ENCODE measurements around the gene PRR12. TPM values are rescaled to one million over a fixed set of nuclear protein-coding genes. Genes with fewer than 3 reads are reported as not detected.

The PRR12 gene
- polyA plus RNA-seq, 3 donors, result 17.0 to 30.2 (median 28.6) TPM

DNA sequence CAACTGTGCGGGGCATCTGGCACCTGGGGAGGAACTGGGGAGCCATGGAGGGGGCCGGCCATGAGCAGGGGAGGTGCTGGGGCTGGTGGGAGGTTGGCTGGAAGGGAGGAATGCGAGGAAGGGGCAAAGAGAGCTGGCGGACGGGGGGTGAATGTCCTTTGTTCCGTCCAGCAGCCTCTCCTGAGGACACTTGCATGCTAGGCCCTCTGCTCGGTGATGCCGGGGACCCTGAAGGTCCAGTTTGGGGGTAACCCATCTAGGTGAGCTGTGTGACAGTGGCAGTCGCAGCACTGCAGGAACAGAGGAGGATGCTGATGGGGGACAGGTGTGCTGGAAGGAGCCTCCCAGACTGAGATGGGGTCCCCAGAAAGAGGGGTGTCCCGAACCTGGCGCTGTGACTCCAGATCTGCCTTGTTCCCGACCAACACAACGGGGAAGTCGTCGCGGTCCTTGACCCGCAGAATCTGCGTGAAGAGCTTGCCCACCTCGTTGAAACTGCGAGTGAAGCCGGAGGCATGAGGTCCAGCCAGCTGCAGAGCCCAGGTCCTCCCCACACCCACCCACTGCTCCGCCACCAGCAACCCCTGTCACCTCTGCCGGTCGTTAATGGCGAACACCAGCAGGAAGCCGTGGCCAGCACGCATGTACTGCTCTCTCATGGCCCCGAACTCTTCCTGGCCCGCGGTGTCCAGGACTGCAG lies 45.4 kb downstream of the PRR12 start:
- DNase-seq (ENCODE audit: extremely low read depth in 1 of 11, low read depth in 9 of 11, low spot score in 4 of 11), result no peak

DNA sequence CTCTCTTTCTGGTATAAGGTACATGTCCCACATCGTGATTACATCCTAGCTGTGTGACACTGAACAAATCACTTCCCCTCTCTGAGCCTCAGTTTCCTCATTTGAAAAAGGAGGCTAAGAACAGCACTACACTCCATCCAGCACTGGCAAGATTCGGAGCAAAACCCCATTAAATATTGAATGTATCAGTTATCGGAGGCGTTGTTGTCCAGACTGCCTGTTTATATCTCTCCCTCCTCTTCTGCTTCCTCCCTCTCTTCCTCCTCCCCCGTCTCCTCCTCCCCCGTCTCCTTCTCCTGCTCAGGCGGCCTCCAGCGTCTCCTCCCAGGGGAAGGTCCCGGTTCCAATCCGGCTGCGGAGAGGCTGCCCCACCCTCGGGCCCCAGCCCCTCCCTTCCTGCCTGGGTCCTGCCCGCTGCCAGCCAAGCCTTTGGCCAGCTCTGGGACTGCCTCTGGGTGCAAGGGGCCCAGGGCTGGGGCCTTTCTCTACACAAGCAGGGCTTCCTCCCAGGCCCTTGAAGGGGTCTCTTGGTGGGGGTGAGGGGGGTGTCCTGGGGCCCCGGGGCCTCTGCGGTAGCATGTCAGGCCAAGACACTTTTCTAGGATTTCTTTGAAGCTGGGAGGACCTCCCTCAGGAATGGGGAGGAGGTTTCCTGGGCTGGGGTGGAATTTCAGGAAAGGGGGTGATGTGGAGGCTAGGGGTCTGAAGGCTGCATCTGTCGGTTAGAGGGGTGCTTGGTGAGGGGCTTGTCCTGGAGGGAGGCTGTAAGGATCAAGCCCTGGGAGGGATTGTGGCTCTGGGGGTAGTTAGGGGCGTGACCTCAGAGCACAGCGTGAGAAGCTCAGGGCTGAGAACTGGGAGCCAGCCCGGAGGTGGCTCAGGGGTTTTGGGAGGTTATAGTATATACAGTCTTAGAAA lies 47.1 kb downstream of the PRR12 start:
- peak in 2 of 11 donors; percentile 41 to 49 for DNase-seq (ENCODE audit: extremely low read depth in 1 of 11, low read depth in 9 of 11, low spot score in 4 of 11)

DNA sequence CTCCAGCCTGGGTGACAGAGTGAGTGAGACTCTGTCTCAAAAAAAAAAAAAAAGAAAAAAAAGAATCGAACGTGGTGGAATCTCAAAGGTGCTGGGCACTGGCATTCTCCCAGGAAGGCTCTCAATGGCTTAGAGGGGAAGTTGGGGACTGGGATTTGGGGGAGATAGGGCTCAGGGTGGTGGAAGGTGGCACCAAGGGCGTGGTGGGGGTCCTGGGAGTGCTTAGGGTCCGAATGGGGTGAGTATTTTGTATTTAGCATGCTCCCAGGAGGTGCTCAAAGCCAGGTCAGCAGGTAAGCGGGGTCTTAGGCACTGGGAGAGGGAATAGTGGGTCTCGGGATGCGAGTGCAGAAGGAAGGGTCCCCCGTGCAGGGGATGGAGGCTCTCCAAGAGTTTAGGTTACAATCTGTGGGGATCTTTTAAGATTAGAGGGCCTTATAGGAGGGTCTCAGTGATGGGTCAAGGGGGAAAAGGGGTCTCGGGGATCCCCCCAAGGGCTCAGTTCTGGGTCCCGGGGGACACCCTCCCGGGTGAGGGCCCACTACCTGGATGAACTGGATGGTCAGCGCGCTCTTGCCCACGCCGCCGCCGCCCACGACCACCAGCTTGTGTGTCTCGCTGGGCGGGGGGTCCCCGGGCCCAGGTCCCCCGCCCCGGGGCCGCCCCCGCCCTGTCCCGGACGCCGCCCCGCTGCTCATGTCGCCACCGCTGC lies 48.6 kb downstream of the PRR12 start:
- no peak for DNase-seq (ENCODE audit: extremely low read depth in 1 of 11, low read depth in 9 of 11, low spot score in 4 of 11)

DNA sequence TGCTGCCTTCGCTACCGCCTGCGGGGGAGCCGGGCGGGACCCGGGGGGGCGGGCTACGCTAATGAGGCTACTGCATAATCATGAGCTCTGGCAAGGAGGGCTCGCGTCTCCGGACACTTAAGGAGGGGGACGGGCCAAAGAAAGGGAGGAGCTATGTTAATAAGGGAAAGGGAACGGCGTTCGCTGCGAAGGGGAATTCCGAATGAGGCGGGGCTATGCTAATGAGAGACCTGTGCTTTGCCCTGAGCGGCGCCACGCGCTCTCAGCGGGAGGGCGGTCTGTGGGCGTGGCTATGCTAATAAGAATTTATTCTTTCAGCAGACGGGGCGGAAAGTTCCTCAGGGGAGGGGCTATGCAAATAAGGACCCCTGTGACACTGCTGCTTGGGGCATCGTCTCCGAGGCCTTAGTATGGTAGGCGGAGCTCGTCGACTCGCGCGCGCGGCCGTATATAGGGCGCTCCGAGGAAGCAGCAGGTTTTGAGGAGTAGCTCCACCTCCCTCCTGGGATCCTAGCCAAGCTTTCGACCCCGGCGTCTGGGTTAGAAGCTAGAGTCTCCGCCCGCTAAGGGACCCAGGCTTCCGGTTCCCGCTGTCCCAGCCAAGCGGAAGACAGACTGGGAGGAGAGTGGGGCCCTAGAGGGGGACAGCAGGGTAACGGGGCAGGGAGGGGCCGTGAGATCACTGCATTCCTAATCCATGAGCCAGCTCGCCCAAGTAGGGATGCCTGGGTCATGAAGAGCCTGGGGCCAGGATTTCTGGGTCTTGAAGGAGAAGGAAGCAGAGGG lies 49.3 kb downstream of the PRR12 start, which contains the start of gene RRAS:
TSS of gene RRAS (minus strand) at position 31 of the 786 bp plus-strand sequence. CDS start 45 bp downstream, outside the sequence.
- peak; percentile 98 to 100 (median 100) for DNase-seq (ENCODE audit: extremely low read depth in 1 of 11, low read depth in 9 of 11, low spot score in 4 of 11)

DNA sequence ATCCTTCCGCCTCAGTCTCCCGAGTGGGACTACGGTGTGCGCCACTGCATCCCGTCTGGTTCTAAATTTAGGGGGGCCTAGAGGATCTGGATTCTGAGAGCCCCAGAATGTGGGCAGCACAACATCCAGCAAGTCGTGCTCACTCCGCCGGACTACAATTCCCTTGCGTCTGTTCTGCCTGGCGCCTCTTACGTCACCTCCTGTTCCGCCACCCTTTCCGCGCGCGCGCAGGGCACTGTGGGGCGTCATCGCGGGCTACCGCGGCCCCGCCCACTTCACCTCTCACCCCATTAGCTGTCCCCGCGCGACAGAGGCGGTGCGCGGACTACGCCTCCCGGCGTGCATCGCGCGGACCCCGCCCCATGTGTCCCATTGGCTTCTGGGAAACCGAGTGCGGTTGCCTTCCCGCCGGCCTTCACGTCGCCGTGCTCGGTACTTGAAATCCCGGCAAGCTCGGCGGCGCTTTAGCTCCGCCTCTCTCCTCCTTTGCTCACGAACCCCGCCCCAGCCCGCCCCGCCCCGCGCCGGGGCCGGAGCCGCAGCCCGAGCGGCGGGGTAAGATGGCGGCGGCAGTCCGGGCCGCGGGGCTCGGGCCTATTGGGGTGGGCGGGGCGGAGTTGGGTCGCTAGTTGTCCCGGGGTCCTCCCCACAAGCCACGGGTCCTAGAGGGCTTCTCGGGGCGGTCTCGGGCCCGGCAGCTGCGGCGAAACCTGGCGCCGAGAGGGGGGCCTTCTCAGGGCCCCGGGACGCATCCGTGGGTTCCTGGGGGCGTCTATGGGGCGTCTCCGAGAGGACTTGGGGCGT lies 50.9 kb downstream of the PRR12 start, which contains the start of gene SCAF1:
TSS of gene SCAF1 (plus strand) at position 522 of the 804 bp plus-strand sequence. CDS start 2,818 bp downstream, outside the sequence.
- DNase-seq (ENCODE audit: extremely low read depth in 1 of 11, low read depth in 9 of 11, low spot score in 4 of 11), result peak; percentile 93 to 99 (median 98)

DNA sequence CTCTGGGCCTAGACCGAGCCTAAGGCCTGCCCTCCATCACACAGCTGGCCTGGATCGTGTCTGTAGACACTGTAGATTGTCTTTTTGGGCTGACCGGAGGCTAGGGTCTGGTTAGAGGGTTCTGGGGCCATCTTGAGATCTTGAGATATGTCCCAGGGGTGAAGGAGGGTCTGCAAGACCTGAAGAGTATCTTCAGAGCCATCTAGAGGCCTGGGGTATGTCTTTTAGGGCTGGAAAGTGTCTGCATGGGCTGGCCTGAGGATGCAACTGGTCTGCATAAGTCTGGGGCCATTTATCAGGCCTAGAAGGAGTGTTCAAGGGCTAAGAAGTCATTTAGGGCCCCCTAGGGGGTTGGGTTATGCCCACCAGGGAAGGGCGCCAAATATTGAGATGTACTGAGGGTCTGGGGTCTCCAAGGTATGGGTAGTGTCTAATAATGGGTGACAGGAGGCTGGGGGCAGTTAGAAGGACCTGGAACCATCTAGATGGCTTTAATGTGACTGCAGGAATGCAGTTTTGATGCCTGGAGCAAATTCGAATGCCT lies 51.6 kb downstream of the PRR12 start:
- no peak for DNase-seq (ENCODE audit: extremely low read depth in 1 of 11, low read depth in 9 of 11, low spot score in 4 of 11)

DNA sequence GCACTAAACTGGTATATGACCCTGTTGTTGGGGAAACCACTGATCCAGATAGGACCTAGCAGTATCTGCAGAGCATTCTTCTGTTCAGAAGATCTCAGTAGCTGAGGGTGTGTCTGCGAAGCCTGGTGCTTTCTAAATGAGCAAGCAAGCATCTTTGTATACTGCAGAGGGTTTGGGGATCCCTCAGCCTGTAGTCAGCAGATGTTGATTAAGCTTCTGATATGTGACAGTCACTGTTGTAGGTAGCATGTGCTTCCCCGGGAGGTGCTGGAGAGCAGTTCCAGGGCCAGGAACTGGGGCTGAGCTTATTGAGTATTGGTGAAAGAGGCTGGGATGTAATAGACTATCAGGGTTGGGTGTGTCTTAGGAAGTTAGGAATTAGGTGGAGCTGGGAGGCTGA lies 52.5 kb downstream of the PRR12 start:
- DNase-seq (ENCODE audit: extremely low read depth in 1 of 11, low read depth in 9 of 11, low spot score in 4 of 11), result no peak

DNA sequence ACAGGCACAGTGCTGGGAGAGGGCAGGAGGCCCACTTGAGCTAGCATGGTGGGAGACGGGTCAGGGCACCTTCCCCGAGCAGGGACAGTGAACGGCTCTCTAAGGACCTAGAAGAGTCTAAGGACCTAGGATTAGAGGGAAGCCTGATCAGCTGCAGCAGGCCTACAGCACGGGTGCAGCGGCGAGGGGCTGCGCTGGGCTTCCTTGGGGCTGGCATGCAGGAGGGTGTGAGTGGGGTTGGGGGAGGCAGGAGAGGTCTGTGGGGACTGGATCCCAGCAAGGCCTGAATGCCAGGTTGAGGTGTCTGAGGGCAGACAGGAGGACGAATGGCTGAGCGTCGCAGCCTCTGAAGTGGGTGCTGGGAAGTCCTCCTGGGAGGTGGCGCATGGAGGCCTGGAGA lies 54.6 kb downstream of the PRR12 start:
- DNase-seq (ENCODE audit: extremely low read depth in 1 of 11, low read depth in 9 of 11, low spot score in 4 of 11), result no peak

DNA sequence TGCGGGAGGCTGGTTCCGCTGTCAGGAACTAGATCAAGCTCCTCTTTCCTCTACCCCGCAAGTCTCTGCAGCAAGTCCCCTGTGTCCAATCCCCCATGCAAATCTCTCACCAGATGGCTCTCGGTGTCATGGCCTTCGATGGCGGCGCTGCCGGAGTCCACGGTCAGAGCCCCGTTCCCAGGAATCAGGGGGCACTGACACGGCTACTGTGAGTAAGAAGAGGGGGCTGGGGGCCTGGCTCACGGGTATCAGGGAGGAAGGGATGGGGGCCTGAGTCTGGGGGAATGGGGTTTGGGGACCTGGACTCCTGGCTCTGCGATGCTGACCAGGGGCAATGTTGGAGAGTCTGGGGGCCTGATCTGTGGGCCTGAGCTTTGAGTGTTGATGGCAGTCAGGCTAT lies 55.0 kb downstream of the PRR12 start:
- DNase-seq (ENCODE audit: extremely low read depth in 1 of 11, low read depth in 9 of 11, low spot score in 4 of 11), result no peak

DNA sequence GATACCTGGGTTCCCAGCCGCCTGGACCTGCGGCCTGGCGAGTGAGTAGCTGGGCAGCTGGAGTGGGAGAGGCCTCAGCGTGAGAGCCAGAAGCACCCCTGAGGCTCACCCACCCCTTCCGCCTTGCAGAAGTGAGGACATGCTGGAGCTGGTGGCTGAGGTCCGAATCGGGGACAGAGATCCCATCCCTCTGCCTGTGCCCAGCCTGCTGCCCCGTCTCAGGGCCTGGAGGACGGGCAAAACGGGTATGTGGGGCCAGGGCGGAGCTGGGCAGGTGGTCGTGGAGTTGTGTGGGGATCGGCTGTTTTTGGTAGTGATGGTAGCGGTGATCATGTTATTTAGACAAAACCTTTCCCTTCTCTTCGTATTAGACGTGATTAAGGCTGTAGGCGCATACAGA lies 55.6 kb downstream of the PRR12 start:
- DNase-seq (ENCODE audit: extremely low read depth in 1 of 11, low read depth in 9 of 11, low spot score in 4 of 11), result no peak

DNA sequence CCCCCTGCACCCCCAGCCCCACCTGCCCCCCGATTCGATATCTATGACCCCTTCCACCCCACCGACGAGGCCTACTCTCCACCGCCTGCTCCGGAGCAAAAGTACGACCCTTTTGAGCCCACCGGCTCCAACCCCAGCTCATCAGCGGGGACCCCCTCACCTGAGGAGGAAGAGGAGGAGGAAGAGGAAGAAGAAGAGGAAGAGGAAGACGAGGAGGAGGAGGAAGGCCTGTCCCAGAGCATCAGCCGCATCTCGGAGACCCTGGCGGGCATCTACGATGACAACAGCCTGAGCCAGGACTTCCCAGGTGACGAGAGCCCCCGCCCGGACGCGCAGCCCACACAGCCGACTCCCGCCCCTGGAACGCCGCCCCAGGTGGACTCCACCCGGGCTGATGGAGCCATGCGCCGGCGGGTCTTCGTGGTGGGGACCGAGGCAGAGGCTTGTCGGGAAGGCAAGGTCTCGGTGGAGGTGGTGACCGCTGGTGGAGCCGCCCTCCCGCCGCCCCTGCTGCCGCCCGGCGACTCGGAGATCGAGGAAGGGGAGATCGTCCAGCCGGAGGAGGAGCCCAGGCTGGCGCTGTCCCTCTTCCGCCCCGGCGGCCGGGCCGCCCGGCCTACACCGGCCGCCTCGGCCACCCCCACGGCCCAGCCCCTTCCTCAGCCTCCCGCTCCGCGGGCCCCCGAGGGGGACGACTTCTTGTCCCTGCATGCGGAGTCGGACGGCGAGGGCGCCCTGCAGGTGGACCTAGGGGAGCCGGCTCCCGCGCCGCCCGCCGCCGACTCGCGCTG lies 60.2 kb downstream of the PRR12 start:
- DNase-seq (ENCODE audit: extremely low read depth in 1 of 11, low read depth in 9 of 11, low spot score in 4 of 11), result no peak

DNA sequence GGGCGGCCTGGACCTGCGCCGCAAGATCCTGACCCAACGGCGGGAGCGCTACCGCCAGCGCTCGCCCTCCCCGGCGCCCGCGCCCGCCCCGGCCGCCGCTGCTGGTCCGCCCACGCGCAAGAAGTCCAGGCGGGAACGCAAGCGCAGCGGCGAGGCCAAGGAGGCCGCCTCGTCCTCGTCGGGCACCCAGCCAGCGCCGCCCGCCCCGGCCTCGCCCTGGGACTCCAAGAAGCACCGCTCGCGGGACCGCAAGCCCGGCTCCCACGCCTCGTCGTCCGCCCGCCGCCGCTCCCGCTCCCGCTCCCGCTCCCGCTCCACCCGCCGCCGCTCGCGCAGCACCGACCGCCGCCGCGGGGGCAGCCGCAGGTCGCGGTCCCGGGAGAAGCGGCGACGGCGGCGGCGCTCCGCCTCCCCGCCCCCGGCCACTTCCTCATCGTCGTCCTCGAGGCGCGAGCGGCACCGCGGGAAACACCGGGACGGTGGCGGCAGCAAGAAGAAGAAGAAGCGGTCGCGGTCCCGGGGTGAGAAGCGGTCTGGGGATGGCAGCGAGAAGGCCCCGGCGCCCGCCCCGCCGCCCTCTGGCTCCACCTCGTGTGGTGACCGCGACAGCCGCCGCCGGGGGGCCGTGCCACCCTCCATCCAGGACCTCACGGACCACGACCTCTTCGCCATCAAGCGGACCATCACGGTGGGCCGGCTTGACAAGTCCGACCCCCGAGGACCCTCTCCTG lies 61.0 kb downstream of the PRR12 start:
- no peak for DNase-seq (ENCODE audit: extremely low read depth in 1 of 11, low read depth in 9 of 11, low spot score in 4 of 11)

DNA sequence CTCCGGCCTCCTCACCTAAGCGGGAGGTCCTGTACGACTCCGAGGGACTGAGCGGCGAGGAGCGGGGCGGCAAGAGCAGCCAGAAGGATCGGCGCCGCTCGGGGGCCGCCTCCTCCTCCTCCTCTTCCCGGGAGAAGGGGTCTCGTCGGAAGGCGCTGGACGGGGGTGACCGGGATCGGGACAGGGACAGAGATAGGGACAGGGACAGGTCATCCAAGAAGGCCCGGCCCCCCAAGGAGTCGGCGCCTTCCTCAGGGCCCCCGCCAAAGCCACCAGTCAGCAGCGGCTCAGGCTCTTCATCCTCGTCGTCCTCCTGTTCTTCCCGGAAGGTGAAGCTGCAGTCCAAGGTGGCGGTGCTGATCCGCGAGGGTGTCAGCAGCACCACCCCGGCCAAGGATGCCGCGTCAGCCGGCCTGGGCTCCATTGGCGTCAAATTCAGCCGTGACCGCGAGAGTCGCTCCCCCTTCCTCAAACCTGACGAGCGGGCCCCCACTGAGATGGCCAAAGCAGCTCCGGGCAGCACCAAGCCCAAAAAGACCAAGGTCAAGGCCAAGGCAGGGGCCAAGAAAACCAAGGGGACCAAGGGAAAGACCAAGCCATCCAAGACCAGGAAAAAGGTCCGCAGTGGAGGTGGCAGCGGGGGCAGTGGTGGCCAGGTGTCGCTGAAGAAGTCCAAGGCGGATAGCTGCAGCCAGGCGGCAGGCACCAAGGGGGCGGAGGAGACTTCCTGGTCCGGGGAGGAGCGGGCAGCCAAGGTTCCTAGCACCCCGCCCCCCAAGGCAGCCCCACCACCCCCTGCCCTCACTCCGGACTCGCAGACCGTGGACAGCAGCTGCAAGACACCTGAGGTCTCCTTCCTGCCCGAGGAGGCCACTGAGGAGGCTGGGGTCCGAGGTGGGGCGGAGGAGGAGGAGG lies 61.8 kb downstream of the PRR12 start:
- no peak for DNase-seq (ENCODE audit: extremely low read depth in 1 of 11, low read depth in 9 of 11, low spot score in 4 of 11)

DNA sequence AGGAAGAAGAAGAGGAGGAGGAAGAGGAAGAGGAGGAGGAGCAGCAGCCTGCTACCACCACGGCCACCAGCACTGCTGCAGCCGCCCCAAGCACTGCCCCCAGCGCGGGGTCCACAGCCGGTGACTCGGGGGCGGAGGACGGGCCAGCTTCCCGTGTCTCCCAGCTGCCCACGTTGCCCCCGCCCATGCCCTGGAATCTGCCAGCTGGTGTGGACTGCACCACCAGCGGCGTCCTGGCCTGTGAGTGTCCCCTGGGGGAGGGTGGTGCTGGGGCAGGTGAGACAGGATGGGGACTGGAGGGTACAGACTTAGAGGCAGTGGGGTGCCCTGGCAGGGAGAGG lies 62.5 kb downstream of the PRR12 start:
- no peak for DNase-seq (ENCODE audit: extremely low read depth in 1 of 11, low read depth in 9 of 11, low spot score in 4 of 11)

DNA sequence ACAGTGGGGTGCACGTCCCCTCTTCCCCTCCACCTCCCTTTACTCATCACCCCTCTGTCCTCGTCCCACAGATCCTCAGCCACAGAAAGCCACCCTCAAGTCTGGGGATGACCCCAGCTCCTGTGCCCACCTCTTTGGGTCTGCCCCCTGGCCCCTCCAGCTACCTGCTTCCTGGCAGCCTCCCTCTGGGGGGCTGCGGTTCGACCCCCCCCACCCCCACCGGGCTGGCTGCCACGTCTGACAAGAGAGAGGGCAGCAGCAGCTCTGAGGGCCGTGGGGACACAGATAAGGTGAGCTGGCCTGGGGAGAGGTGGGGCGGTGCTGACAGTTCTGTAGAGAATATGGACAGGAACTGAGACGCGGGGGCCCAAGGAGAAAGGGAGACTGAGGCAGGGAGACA lies 63.6 kb downstream of the PRR12 start:
- DNase-seq (ENCODE audit: extremely low read depth in 1 of 11, low read depth in 9 of 11, low spot score in 4 of 11), result no peak
